Measurements from ENCODE around the gene PRRT4. TPM values are rescaled to one million over a fixed set of nuclear protein-coding genes. Genes with fewer than 3 reads are reported as not detected.

Gene PRRT4
- total and polyA plus RNA-seq, 7 experiments from 2014 or later = 0.27 to 1.1 (median 0.51) TPM; not detected in 2

GRCh38 chr7:128370491-128370890 lies 9.0 kb upstream of the PRRT4 start:
- ChIA-PET POLR2A (no interaction called here), CTCF (no interaction called here)
- no peaks in the 10 kb centered on the region for H3K27me3 ChIP-seq (ENCODE audit: control insufficient read depth in 2 of 2, insufficient read depth in 2 of 2, low read length in 2 of 2)
- peaks cover 9 to 44% (median 24%) of the 10 kb centered on the region in 5 donors for H3K27me3 Mint-ChIP-seq
- no peak for DNase-seq
- ATAC-seq = no peak
- H3K27ac Mint-ChIP-seq = no peak overlapping the region
- no peaks in the 10 kb centered on the region for H3K4me1 ChIP-seq (ENCODE audit: control insufficient read depth in 2 of 2, insufficient read depth in 2 of 2, low read length in 2 of 2)
- no peak overlapping the region for H3K4me3 ChIP-seq (ENCODE audit: low read length)
- H3K27ac ChIP-seq (ENCODE audit: low read depth, low read length) = no peak overlapping the region
- peaks cover 0 to 3% (median 0%) of the 10 kb centered on the region in 11 donors for H3K9me3 Mint-ChIP-seq
- H3K9me3 ChIP-seq (ENCODE audit: control insufficient read depth in 2 of 3, low read length in 3 of 3) = no peaks in the 10 kb centered on the region
- intact Hi-C loops (cut with micrococcal nuclease) = no loop called here
- no peaks in the 10 kb centered on the region for H3K36me3 ChIP-seq (ENCODE audit: control insufficient read depth in 2 of 3, insufficient read depth in 3 of 3, low read length in 3 of 3)
- H3K4me1 Mint-ChIP-seq = no peaks in the 10 kb centered on the region
- H3K36me3 Mint-ChIP-seq = no peaks in the 10 kb centered on the region
- H3K4me3 Mint-ChIP-seq = no peak overlapping the region

GRCh38 chr7:128366986-128367385 lies 5.5 kb upstream of the PRRT4 start:
- H3K9me3 Mint-ChIP-seq = no peaks in the 10 kb centered on the region
- ChIA-PET CTCF (no interaction called here), POLR2A (no interaction called here)
- H3K4me1 Mint-ChIP-seq = peaks cover 4 to 12% (median 10%) of the 10 kb centered on the region in 7 donors
- no peak overlapping the region for H3K27ac Mint-ChIP-seq
- no peaks in the 10 kb centered on the region for H3K36me3 Mint-ChIP-seq
- Histone ChIP-seq H3K27me3 (ENCODE audit: control insufficient read depth in 2 of 2, insufficient read depth in 2 of 2, low read length in 2 of 2) (no peaks in the 10 kb centered on the region), H3K27ac (ENCODE audit: low read depth, low read length) (no peak overlapping the region), H3K36me3 (ENCODE audit: control insufficient read depth in 2 of 3, insufficient read depth in 3 of 3, low read length in 3 of 3) (no peaks in the 10 kb centered on the region), H3K4me1 (ENCODE audit: control insufficient read depth in 2 of 2, insufficient read depth in 2 of 2, low read length in 2 of 2) (peaks cover 0 to 4% of the 10 kb centered on the region in 2 donors), H3K4me3 (ENCODE audit: low read length) (no peak overlapping the region), H3K9me3 (ENCODE audit: control insufficient read depth in 2 of 3, low read length in 3 of 3) (no peaks in the 10 kb centered on the region)
- DNase-seq (no peak), ATAC-seq (no peak)
- intact Hi-C loops (cut with micrococcal nuclease) = no loop called here
- peaks cover 36 to 70% (median 47%) of the 10 kb centered on the region in 5 donors for H3K27me3 Mint-ChIP-seq
- no peak overlapping the region for H3K4me3 Mint-ChIP-seq

- H3K4me1 Mint-ChIP-seq = peaks cover 7 to 15% (median 13%) of the 10 kb centered on the region in 7 donors
These were observed 4.8 kb upstream of the PRRT4 start for GRCh38 chr7:128366300-128366699.

GRCh38 chr7:128365432-128365831 lies 3.9 kb upstream of the PRRT4 start:
- intact Hi-C loops (cut with micrococcal nuclease) = no loop called here
- Histone ChIP-seq H3K27ac (ENCODE audit: low read depth, low read length) (no peak overlapping the region), H3K36me3 (ENCODE audit: control insufficient read depth in 2 of 3, insufficient read depth in 3 of 3, low read length in 3 of 3) (no peaks in the 10 kb centered on the region), H3K4me1 (ENCODE audit: control insufficient read depth in 2 of 2, insufficient read depth in 2 of 2, low read length in 2 of 2) (peaks cover 0 to 5% of the 10 kb centered on the region in 2 donors), H3K4me3 (ENCODE audit: low read length) (no peak overlapping the region), H3K27me3 (ENCODE audit: control insufficient read depth in 2 of 2, insufficient read depth in 2 of 2, low read length in 2 of 2) (no peaks in the 10 kb centered on the region), H3K9me3 (ENCODE audit: control insufficient read depth in 2 of 3, low read length in 3 of 3) (no peaks in the 10 kb centered on the region)
- Mint-ChIP-seq H3K36me3 (no peaks in the 10 kb centered on the region), H3K9me3 (no peaks in the 10 kb centered on the region), H3K4me3 (no peak overlapping the region), H3K27me3 (peaks cover 36 to 74% (median 45%) of the 10 kb centered on the region in 5 donors), H3K27ac (no peak overlapping the region), H3K4me1 (peaks cover 11 to 21% (median 15%) of the 10 kb centered on the region in 7 donors)
- ATAC-seq (no peak), DNase-seq (no peak)
- ChIA-PET CTCF (no interaction called here), POLR2A (no interaction called here)

More at GRCh38 chr7:128366300-128366699, 4.8 kb upstream of the PRRT4 start:
- no peak for ATAC-seq
- Histone ChIP-seq H3K36me3 (ENCODE audit: control insufficient read depth in 2 of 3, insufficient read depth in 3 of 3, low read length in 3 of 3) (no peaks in the 10 kb centered on the region), H3K4me1 (ENCODE audit: control insufficient read depth in 2 of 2, insufficient read depth in 2 of 2, low read length in 2 of 2) (peaks cover 0 to 5% of the 10 kb centered on the region in 2 donors), H3K27me3 (ENCODE audit: control insufficient read depth in 2 of 2, insufficient read depth in 2 of 2, low read length in 2 of 2) (no peaks in the 10 kb centered on the region), H3K9me3 (ENCODE audit: control insufficient read depth in 2 of 3, low read length in 3 of 3) (no peaks in the 10 kb centered on the region), H3K27ac (ENCODE audit: low read depth, low read length) (no peak overlapping the region), H3K4me3 (ENCODE audit: low read length) (no peak overlapping the region)
- ChIA-PET POLR2A (interaction anchor here (0.6 kb wide), 1 partner anchor 20 kb away, joined by 3 read pairs; no protein-coding TSS in a partner anchor), CTCF (no interaction called here)
- Mint-ChIP-seq H3K27me3 (peaks cover 33 to 72% (median 49%) of the 10 kb centered on the region in 5 donors), H3K9me3 (no peaks in the 10 kb centered on the region), H3K27ac (no peak overlapping the region), H3K4me3 (no peak overlapping the region), H3K36me3 (no peaks in the 10 kb centered on the region)
- intact Hi-C loops (cut with micrococcal nuclease) = no loop called here
- no peak for DNase-seq

- Histone ChIP-seq H3K27me3 (ENCODE audit: control insufficient read depth in 2 of 2, insufficient read depth in 2 of 2, low read length in 2 of 2) (no peaks in the 10 kb centered on the region), H3K4me3 (ENCODE audit: low read length) (no peak overlapping the region), H3K4me1 (ENCODE audit: control insufficient read depth in 2 of 2, insufficient read depth in 2 of 2, low read length in 2 of 2) (peaks cover 0 to 5% of the 10 kb centered on the region in 2 donors), H3K9me3 (ENCODE audit: control insufficient read depth in 2 of 3, low read length in 3 of 3) (no peaks in the 10 kb centered on the region), H3K36me3 (ENCODE audit: control insufficient read depth in 2 of 3, insufficient read depth in 3 of 3, low read length in 3 of 3) (no peaks in the 10 kb centered on the region), H3K27ac (ENCODE audit: low read depth, low read length) (no peak overlapping the region)
- no peak overlapping the region for H3K4me3 Mint-ChIP-seq
- no peaks in the 10 kb centered on the region for H3K9me3 Mint-ChIP-seq
- H3K4me1 Mint-ChIP-seq = peaks cover 11 to 21% (median 15%) of the 10 kb centered on the region in 7 donors
- ChIA-PET CTCF (interaction anchor here (1.6 kb wide), 1 partner anchor 20 kb away, joined by 4 read pairs; no protein-coding TSS in a partner anchor), POLR2A (no interaction called here)
- intact Hi-C loops (cut with micrococcal nuclease) = no loop called here
- DNase-seq = no peak
- peaks cover 36 to 81% (median 45%) of the 10 kb centered on the region in 5 donors for H3K27me3 Mint-ChIP-seq
- no peak overlapping the region for H3K27ac Mint-ChIP-seq
- ATAC-seq = no peak
- no peaks in the 10 kb centered on the region for H3K36me3 Mint-ChIP-seq
These were observed 2.8 kb upstream of the PRRT4 start for GRCh38 chr7:128364166-128364870.

GRCh38 chr7:128363261-128363721 lies 1.8 kb upstream of the PRRT4 start:
- Mint-ChIP-seq H3K4me3 (peak overlapping the region in 4 of 10 donors; percentile 6 to 96 (median 68)), H3K27me3 (peaks cover 41 to 85% (median 49%) of the 10 kb centered on the region in 5 donors), H3K36me3 (no peaks in the 10 kb centered on the region), H3K4me1 (peaks cover 11 to 21% (median 15%) of the 10 kb centered on the region in 7 donors), H3K27ac (no peak overlapping the region), H3K9me3 (no peaks in the 10 kb centered on the region)
- intact Hi-C loops (cut with micrococcal nuclease) = loop anchor here in 1 of 2 donors (2.0 kb wide), 1 partner anchor 24 kb away; no protein-coding TSS in a partner anchor
- Histone ChIP-seq H3K27ac (ENCODE audit: low read depth, low read length) (no peak overlapping the region), H3K9me3 (ENCODE audit: control insufficient read depth in 2 of 3, low read length in 3 of 3) (no peaks in the 10 kb centered on the region), H3K27me3 (ENCODE audit: control insufficient read depth in 2 of 2, insufficient read depth in 2 of 2, low read length in 2 of 2) (no peaks in the 10 kb centered on the region), H3K36me3 (ENCODE audit: control insufficient read depth in 2 of 3, insufficient read depth in 3 of 3, low read length in 3 of 3) (no peaks in the 10 kb centered on the region), H3K4me1 (ENCODE audit: control insufficient read depth in 2 of 2, insufficient read depth in 2 of 2, low read length in 2 of 2) (peaks cover 0 to 5% of the 10 kb centered on the region in 2 donors), H3K4me3 (ENCODE audit: low read length) (no peak overlapping the region)
- ATAC-seq (no peak), DNase-seq (no peak)
- ChIA-PET CTCF (interaction anchor here (1.4 to 1.6 kb wide), 2 partner anchors 16 to 22 kb away, joined by 4 to 6 read pairs; no protein-coding TSS in a partner anchor), POLR2A (no interaction called here)

All from naive thymus-derived CD4-positive, alpha-beta T cell (primary cell).